Uterus (tissue), 2 donors: Measurements from ENCODE around the gene CNTNAP5.

Experiments used
- POLR2A ChIP-seq, 2 donors: fragments of 450-650 bp; IDR thresholded peaks; one replicate each; pipeline ENCODE4 v1.6.1; 2016; ENCODE audit warnings: antibody characterized with exemption in 2 of 2, mild to moderate bottlenecking in 1 of 2, moderate library complexity in 1 of 2
- TF ChIP-seq, protein P1 (sequence below), 4 experiments: fragments of 200-600 bp in 2 of 4; fragments of 450-650 bp in 2 of 4; sonication (generic) in 2 of 4; IDR thresholded peaks; one replicate each; pipeline ENCODE4 v1.5.1; 2016 to 2019; ENCODE audit warnings: antibody characterized with exemption in 4 of 4, mild to moderate bottlenecking in 2 of 4, moderate library complexity in 1 of 4

DNA sequence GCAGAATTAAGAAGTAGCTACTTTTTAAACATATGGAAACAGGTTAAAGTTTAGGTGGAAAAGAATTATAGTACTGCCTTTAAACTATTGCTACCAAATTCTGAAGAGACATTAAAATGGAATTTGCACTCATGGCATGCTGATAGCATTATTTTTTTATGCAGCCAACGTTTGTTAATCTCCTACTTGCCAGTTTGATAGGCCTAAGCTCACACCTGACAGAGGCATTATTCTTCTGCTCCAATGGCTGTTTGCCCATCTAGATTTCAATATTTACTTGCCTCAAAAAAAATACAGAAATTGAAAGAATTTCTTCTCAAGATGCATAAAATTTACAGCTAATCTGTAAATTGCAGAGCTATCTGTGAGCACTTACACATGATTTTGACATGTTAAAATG lies 849.6 kb downstream of the CNTNAP5 start:
- TF ChIP-seq, protein P1, sequence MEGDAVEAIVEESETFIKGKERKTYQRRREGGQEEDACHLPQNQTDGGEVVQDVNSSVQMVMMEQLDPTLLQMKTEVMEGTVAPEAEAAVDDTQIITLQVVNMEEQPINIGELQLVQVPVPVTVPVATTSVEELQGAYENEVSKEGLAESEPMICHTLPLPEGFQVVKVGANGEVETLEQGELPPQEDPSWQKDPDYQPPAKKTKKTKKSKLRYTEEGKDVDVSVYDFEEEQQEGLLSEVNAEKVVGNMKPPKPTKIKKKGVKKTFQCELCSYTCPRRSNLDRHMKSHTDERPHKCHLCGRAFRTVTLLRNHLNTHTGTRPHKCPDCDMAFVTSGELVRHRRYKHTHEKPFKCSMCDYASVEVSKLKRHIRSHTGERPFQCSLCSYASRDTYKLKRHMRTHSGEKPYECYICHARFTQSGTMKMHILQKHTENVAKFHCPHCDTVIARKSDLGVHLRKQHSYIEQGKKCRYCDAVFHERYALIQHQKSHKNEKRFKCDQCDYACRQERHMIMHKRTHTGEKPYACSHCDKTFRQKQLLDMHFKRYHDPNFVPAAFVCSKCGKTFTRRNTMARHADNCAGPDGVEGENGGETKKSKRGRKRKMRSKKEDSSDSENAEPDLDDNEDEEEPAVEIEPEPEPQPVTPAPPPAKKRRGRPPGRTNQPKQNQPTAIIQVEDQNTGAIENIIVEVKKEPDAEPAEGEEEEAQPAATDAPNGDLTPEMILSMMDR (IDR thresholded peaks at IDR 0.05), result no peak
- TF ChIP-seq POLR2A (IDR thresholded peaks at IDR 0.05), result no peak
